HuH-7 (cell line): ENCODE data around the gene PCNX1.
"Not testable (repeated sequence)": the region's sequence is repeated elsewhere in the genome, so short reads cannot be mapped to it uniquely, and the experiment has no call there.

Experiments used
- DNase-seq: peaks from one replicate; pipeline ENCODE4 v3.0.0; 2011; ENCODE audit warnings: low spot score

Gene PCNX1

DNA sequence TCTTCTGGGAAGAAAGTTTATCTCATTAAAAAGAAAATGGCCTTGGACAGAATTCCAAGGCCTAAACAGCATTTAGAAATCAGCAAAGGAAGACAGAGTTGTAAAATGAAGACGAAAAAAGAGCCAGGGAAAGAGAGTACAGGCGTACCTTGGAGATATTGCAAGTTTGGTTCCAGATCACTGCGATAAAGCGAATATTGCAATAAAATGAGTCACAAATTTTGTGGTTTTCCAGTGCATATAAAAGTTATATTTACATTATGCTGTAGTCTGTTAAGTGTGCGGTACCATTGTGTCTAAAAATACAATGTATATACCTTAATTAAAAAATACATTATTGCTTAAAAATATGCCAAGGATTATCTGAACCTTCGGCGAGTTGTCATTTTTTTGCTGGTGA lies 9.0 kb downstream of the PCNX1 start:
- no peak for DNase-seq

GRCh38 chr14:70916799-70917198 lies 9.5 kb downstream of the PCNX1 start:
- no peak for DNase-seq

DNA sequence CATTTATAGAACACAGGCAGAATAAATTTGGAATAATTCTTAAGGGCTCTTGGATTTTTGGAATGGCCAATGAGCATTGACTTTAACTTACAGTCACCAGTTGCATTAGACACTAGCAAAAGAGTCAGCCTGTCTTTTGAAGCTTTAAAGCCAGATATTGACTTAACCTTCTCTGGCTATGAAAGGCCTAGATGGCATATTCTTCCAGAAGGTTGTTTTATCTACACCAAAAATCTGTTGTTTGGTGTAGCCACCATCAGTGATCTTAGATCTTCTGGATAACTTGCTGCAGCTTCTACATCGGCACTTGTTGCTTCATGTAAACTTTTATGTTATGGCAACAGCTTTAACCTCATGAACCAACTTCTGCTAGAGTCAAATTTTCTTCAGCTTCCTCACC lies 10.4 kb downstream of the PCNX1 start:
- no peak for DNase-seq

GRCh38 chr14:70919774-70920173 lies 12.5 kb downstream of the PCNX1 start:
- no peak for DNase-seq

DNA sequence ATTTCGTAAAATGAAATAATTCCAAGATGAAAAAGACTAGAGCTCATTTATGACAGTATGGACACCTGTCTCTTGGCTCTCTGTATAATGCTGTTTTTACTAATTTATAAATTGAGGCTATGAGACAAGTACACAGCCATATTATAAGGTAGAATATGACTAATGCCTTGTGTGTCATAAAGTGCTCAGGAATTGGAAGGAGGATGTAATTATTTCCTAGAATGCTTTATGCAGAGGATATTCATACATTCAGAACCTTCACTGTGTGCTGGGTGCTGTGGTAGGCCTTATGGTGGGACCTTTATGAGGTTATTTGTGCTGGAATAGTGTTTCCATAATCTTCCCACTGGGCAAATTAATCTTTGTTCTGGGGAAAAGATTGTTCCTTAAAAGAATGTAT lies 13.3 kb downstream of the PCNX1 start:
- no peak for DNase-seq

DNA sequence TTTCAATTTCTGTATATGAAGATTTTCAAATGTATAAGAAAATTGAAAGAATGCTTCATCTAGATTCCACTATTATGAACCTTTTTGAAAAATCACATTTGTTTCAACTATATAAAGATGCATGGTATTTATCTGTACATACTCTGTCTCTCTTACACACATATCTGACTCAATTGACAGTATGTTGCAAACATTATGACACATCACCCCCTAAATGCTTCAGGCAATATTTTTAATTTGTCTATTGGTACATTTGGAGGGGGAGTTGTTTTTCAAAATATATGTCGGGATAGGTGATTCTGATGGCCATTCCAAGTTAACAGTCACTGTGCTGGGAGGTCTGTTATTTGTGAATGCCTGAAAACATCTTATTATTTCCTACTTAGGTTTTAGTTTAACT lies 14.4 kb downstream of the PCNX1 start:
- no peak for DNase-seq

GRCh38 chr14:70924521-70924920 lies 17.3 kb downstream of the PCNX1 start:
- no peak for DNase-seq

- DNase-seq: no peak
These were observed 19.1 kb downstream of the PCNX1 start for GRCh38 chr14:70926235-70926830.

GRCh38 chr14:70931008-70931407 lies 23.7 kb downstream of the PCNX1 start:
- no peak for DNase-seq

GRCh38 chr14:70934084-70934483 lies 26.8 kb downstream of the PCNX1 start:
- DNase-seq: no peak

GRCh38 chr14:70934502-70935134 lies 27.4 kb downstream of the PCNX1 start:
- no peak for DNase-seq

GRCh38 chr14:70935135-70935534 lies 27.9 kb downstream of the PCNX1 start:
- no peak for DNase-seq

DNA sequence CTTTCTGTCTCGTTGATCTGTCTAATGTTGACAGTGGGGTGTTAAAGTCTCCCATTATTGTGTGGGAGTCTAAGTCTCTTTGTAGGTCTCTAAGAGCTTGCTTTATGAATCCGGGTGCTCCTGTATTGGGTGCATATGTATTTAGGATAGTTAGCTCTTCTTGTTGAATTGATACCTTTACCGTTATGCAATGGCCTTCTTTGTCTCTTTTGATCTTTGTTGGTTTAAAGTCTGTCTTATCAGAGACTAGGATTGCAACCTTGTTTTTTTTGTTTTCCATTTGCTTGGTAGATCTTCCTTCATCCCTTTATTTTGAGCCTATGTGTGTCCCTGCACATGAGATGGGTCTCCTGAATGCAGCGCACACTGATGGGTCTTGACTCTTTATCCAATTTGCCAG lies 32.4 kb downstream of the PCNX1 start:
- not testable (repeated sequence) for DNase-seq

DNA sequence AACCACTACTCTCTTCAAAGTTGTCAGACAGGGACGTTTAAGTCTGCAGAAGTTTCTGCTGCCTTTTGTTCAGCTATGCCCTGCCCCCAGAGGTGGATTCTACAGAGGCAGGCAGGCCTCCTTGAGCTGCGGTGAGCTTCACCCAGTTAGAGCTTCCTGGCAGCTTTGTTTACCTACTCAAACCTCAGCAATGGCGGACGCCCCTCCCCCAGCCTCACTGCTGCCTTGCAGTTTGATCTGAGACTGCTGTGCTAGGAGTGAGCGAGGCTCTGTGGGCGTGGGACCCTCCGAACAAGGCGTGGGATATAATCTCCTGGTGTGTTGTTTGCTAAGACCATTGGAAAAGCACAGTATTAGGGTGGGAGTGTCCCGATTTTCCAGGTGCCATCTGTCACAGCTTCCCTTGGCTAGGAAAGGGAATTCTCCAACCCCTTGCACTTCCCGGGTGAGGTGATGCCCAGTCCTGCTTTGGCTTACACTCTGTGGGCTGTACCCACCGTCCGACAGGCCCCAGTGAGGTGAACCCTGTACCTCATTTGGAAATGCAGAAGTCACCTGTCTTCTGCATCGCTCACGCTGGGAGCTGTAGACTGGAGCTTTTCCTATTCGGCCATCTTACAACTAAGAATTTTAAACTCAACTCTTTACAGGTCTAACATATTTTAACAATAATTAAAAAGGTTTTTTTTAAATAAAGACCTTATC lies 34.5 kb downstream of the PCNX1 start:
- DNase-seq: not testable (repeated sequence)

DNA sequence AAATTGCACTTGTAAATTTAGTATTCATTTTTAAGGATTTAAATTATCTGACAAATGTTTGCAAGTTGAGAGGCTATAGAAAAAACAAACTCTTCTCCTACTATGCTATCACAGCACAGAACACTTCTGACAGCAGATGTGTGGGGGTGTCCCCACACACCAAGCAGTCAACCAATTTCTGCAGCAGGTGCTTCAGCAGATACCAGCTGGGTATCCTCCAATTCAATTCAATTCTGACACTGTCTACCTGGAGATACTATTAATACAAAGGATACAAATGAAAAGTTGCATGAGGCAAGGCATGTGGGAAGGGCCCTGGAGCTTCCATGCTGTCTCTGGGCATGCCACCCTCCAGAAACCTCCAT lies 35.1 kb downstream of the PCNX1 start:
- DNase-seq: no peak

DNA sequence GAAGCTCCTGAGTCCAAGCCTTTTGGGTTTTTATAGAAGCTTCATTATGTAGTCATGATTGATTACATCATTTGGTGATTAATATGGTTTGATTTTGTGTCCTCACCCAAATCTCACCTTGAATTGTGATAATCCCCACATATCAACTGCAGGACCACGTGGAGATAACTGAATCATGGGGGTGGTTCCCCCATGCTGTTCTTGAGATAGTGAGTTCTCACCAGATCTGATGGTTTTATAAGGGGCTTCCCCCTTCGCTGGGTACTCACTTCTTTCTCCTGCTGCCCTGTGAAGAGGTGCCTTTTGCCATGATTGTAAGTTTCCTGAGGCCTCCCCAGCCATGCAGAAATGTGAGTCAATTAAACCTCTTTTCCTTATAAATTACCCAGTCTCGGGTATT lies 35.5 kb downstream of the PCNX1 start:
- not testable (repeated sequence) for DNase-seq

- no peak for DNase-seq
These were observed 36.6 kb downstream of the PCNX1 start for GRCh38 chr14:70943838-70944237.

DNA sequence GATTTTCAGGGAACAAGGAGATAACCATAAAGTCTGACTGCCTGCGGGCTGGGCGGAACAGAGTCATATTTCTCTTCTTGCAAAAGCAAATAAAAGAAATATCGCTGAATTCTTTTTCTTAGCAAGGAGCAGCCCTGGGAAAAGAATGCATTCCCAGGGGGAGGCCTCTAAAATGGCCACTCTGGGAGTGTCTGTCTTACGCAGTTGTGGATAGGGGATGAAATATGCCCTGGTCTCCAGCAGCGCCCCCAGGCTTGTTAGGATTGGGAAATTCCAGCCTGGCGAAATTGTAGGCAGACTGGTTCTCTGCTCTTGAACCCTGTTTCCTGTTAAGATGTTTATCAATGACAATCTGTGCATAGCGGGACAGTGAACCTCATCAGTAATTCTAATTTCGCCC lies 40.5 kb downstream of the PCNX1 start:
- no peak for DNase-seq

DNA sequence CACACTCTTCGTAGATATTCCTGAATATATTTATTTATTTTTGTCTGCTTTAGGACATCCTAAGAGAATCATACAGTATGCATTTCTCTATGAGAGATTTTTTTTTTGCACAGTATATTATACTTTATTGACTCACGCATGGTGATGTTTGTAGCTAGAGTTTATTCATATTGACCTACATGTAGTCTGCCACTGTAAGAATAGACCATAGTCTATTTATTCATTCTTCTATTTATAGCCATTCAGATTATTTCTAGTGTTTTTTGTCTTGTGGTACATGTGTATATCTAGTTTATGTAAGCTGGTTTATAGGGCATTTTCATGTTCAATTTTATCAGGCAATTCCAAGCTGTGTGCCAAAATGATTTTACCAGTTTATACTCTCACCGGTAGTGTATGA lies 45.2 kb downstream of the PCNX1 start:
- no peak for DNase-seq

DNA sequence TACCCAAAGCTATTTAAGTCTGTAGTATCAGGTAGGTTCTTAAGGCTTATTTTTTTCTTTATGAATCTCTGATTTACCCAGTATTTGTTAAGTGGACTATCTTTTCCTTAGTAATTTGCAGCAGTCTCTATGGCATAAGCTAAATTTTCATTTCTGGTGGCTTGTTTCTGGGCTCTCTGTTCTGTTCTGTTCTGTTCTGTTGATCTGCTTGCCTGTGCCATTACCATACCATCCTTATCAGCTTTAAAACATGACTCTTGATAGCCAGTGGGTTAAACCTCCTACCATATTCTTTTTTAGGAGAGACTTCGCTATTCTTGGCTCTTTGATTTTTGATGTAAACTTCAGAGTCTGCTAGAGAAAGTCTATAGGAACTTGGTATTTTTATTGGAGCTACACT lies 46.8 kb downstream of the PCNX1 start:
- no peak for DNase-seq

DNA sequence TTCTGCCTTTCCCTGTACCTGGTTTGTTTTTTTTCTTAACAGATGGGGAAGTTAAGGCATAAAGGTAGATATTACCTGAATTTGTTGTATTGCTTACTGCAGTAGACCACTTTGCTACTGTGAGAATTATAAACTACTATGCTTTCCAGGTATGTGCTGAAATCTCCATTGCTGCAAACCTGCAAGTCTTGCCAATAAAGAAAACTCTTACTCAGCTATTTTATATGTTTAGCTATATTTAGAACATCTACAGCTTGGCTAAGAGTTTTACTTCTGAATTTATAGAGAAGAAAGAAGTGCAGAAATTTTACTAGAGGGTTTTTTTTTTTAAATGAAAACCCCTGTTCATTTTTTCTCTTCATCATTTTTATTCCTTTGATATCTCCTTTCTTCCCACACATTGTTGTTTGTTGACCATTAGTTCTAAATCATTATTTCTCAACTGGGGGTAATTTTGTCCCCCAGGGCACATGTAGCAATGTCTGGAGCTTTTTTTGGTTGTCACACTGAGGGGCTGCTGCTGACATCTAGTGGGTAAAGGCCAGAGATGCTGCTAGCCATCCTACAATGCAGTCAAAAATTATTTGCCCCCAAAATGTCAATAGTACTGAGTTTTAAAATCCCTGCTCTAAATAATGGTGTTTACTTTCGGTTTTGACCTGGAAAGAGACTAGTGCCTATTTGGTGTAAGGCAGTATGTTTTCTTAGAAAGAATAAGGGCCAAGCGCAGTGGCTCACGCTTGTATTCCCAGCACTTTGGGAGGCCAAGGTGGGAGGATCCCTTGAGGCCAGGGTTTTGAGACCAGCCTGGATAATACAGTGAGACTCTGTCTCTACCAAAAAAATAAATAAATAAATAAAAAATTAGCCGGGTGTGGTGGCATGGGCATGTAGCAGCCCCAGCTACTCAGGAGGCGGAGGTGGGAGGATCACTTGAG lies 48.6 kb downstream of the PCNX1 start:
- no peak for DNase-seq

- DNase-seq: no peak
These were observed 49.3 kb downstream of the PCNX1 start for GRCh38 chr14:70956511-70956910.

- DNase-seq: no peak
These were observed 50.5 kb downstream of the PCNX1 start for GRCh38 chr14:70957710-70958109.
